NB4 (cell line): ENCODE results near the gene GTF2H4.

Source experiments
- CTCF ChIP-seq: IDR thresholded peaks from one replicate; pipeline ENCODE4 v1.5.1; 2012; ENCODE audit warnings: low read depth, low read length
- POLR2A ChIP-seq: IDR thresholded peaks from 2 replicates; pipeline ENCODE4 v1.6.1; 2011; ENCODE audit warnings: mild to moderate bottlenecking; ENCODE audit not compliant: insufficient read length; ENCODE audit errors: extremely low read depth

GRCh38 chr6:30939473-30939872 is 31.5 kb downstream of the GTF2H4 start:
- TF ChIP-seq CTCF (no peak), POLR2A (no peak)
